H1 (cell line): ENCODE data around the gene IFT25. TPM values are rescaled to one million over a fixed set of nuclear protein-coding genes. Genes with fewer than 3 reads are reported as not detected.

Experiments used
- ASH2L ChIP-seq: fragments of 200-600, 300-600 bp; sonication (generic); IDR thresholded peaks from one replicate; pipeline ENCODE4 v1.7.1; 2017; ENCODE audit warnings: low read length
- CBX5 ChIP-seq: fragments of 300-800, 300-1000 bp; sonication (generic); IDR thresholded peaks from 2 replicates; pipeline ENCODE4 v1.7.1; 2016; ENCODE audit warnings: antibody characterized with exemption, low read length, low read depth
- CHD1 ChIP-seq: IDR thresholded peaks from 2 replicates; pipeline ENCODE4 v1.6.1; 2012; ENCODE audit warnings: low read depth, low read length, improper control_type of control experiment
- CHD2 ChIP-seq: IDR thresholded peaks from 2 replicates; pipeline ENCODE4 v1.6.1; 2012; ENCODE audit warnings: low read length, improper control_type of control experiment
- CREB1 ChIP-seq: IDR thresholded peaks from 2 replicates; pipeline ENCODE4 v1.6.1; 2012; ENCODE audit warnings: inconsistent platforms
- EZH2 ChIP-seq: fragments of 200-600 bp; sonication (generic); IDR thresholded peaks from 2 replicates; pipeline ENCODE4 v1.7.1; 2012; ENCODE audit warnings: low read depth, mild to moderate bottlenecking, moderate library complexity, low read length, inconsistent platforms; ENCODE audit not compliant: severe bottlenecking
- HDAC6 ChIP-seq: IDR thresholded peaks from one replicate; pipeline ENCODE4 v1.7.1; 2012; ENCODE audit warnings: low read depth, mild to moderate bottlenecking, inconsistent platforms, low read length, moderate library complexity
- JUND ChIP-seq: IDR thresholded peaks from 2 replicates; pipeline ENCODE4 v1.6.1; 2011; ENCODE audit warnings: mild to moderate bottlenecking, improper control_type of control experiment, low read length
- NANOG ChIP-seq: IDR thresholded peaks from 2 replicates; pipeline ENCODE4 v1.6.1; 2011; ENCODE audit warnings: low read length, low read depth, mild to moderate bottlenecking, inconsistent platforms; ENCODE audit not compliant: insufficient read depth, poor library complexity, severe bottlenecking
- POLR2AphosphoS5 ChIP-seq: IDR thresholded peaks from 2 replicates; pipeline ENCODE4 v1.6.1; 2011; ENCODE audit warnings: low read depth, low read length
- RNF2 ChIP-seq: fragments of 200-900, 300-1000 bp; sonication (generic); IDR thresholded peaks from 2 replicates; pipeline ENCODE4 v1.7.1; 2016; ENCODE audit warnings: borderline replicate concordance, low read depth, mild to moderate bottlenecking, antibody characterized with exemption, low read length; ENCODE audit not compliant: poor library complexity, severe bottlenecking; ENCODE audit errors: missing control alignments
- SIRT6 ChIP-seq: IDR thresholded peaks from one replicate; pipeline ENCODE4 v1.7.1; 2012; ENCODE audit warnings: low read length, inconsistent platforms
- SIX5 ChIP-seq: IDR thresholded peaks from 2 replicates; pipeline ENCODE4 v1.6.1; 2011; ENCODE audit warnings: mild to moderate bottlenecking, low read depth, low read length
- SP2 ChIP-seq: IDR thresholded peaks from 2 replicates; pipeline ENCODE4 v1.6.1; 2012; ENCODE audit warnings: mild to moderate bottlenecking, low read length, inconsistent platforms
- SP4 ChIP-seq: IDR thresholded peaks from 2 replicates; pipeline ENCODE4 v1.6.1; 2012; ENCODE audit warnings: low read length, inconsistent platforms
- TEAD4 ChIP-seq: IDR thresholded peaks from 2 replicates; pipeline ENCODE4 v1.6.1; 2012; ENCODE audit warnings: low read depth, low read length, inconsistent platforms, mixed read lengths
- polyA plus RNA-seq, 7 experiments: library from polyadenylated mRNA; depleted of rRNA in 3 of 7; stranded (reverse) in 5 of 7; unstranded in 2 of 7; fragments of >200 nt in 5 of 7; fragments of 200-250 nt in 2 of 7; gene quantifications; 1 replicate in 5 of 7; 2 replicates in 1 of 7; 4 replicates in 1 of 7; pipeline versions ENCODE4 v1.2.1 to v1.2.3, GENCODE V29; 2011 to 2013; ENCODE audit warnings: missing spikeins in 2 of 7, mixed read lengths in 2 of 7
- total RNA-seq: library from RNA; stranded (reverse); fragmentation: NEBNext Ultra II Directional; extraction: Animal tissue kit (Norgen Biotek cat#: 25700); gene quantifications from 2 replicates; pipeline ENCODE4 v1.2.1, GENCODE V29; 2021

The IFT25 gene
- total and polyA plus RNA-seq, 2 of the 8 experiments (the other 6 are each of a cell fraction or from before 2014, with no cell fraction given), result 15.0 to 36.3 TPM

DNA sequence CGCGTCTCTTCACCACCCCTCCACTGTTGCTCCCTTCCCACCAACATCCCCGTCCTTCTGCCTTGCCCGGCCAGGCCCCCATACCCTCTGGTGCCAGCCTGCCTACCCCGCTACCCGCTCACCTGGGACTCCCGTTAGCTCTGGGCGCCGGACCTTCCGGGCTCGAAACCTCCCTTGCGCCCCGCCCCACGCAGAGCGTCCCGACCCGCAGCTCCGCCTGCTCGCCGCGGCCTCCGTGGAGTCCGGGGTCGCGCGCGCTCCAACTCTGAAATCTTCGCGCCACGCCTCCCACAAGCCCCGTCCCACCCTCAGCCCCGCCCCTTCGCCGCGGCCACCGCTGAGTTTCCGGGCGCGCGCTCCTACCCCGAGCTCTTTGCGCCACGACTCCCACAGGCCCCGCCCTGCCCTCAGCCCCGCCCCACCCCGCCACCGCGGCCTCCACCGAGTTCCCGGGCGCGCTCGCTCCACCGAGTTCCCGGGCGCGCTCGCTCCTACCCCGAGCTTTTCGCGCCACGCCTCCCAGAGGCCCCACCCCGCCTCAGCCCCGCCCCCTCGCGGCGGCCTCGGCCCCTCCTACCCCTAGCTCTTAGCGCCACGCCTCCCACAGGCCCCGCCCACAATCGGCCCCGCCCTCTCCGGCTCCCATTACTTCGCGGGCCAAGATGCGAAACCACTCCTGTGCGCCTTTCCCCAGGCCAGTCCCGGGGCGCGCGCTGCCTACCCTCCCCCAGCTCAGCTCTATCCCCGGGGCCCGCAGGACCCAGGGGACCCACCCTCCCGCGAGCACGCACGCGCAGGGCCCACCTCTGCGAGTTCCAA is at the start of gene IFT25 (continued):
- TF ChIP-seq CHD2 (no peak), CBX5 (no peak), EZH2 (no peak), SP4 (no peak), HDAC6 (no peak), RNF2 (no peak), POLR2AphosphoS5 (peak; percentile 19; the same call in 1 of the 2 replicates), CHD1 (no peak), TEAD4 (no peak), NANOG (no peak), ASH2L (peak; percentile 58), CREB1 (peak; percentile 18; the same call in 1 of the 2 replicates), JUND (no peak), SIRT6 (no peak), SP2 (no peak), SIX5 (no peak)
